Anterior cingulate cortex (tissue), 58 donors: ENCODE results near the gene MPV17L.
"Not testable (repeated sequence)": the region's sequence is repeated elsewhere in the genome, so short reads cannot be mapped to it uniquely, and the experiment has no call there.

Source experiments
- DNase-seq, 58 donors: peaks; one replicate each; lab custom pipeline; 2025; lab: John Stamatoyannopoulos, UW

Gene MPV17L

DNA sequence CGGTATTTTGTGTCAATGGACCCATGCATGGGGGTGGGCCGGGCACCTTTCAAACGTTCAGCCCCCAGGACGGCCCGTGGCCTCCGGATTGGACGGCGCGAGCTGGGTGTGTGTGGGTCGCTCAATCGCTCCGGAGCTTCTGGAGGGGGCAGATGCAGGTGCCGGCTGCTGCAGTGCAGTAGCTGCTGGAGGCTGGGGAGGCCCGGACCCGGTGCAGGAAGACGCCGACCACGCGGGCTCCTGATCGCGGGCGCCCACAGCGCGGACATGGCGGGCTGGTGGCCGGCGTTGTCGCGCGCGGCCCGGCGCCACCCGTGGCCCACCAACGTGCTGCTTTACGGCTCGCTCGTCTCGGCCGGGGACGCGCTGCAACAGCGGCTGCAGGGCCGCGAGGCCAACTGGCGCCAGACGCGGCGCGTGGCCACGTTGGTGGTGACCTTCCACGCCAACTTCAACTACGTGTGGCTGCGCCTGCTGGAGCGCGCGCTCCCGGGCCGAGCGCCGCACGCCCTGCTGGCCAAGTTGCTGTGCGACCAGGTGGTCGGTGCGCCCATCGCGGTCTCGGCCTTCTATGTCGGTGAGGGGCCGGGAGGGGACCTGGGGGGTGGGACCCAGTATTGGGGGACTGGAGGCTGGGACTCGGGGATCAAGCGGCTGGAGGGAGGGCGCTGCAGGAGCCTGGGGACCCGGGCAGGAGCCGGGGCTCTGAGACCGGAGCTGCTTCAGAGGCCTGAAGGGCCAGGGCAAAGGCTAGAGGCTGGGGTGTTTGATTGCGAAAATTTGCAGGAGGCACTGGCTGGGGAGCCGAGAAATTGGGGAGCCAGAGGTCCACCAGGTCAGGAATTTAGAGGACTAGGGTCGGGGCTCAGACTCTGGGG is at the start of gene MPV17L:
Gene MPV17L (plus strand): TSS at position 124 of the 878 bp plus-strand sequence. CDS start 144 bp downstream, at position 268.
- peak in 54 of 58 donors; percentile 6 to 74 (median 41) for DNase-seq

- DNase-seq, result not testable (repeated sequence)
Measured at GRCh38 chr16:15348721-15349120, 46.8 kb upstream of the MPV17L start.

GRCh38 chr16:15351251-15351650 is 44.3 kb upstream of the MPV17L start:
- DNase-seq, result not testable (repeated sequence)

GRCh38 chr16:15351745-15352144 is 43.8 kb upstream of the MPV17L start:
- not testable (repeated sequence) for DNase-seq

DNA sequence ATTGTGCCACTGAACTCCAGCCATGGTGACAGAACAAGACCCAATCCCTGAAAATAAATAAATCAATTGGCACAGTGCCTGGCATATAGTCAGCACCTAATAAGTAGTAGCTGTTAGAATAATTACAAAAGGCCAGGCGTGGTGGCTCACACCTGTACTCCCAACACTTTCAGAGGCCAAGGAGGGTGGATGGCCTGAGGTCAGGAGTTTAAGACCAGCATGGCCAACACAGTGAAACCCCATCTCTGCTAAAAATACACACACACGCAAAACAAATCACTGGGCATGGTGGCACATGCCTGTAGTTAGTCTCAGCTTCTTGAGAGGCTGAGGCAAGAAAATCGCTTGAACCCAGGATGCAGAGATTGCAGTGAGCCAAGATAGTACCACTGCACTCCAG is 42.7 kb upstream of the MPV17L start:
- not testable (repeated sequence) for DNase-seq

DNA sequence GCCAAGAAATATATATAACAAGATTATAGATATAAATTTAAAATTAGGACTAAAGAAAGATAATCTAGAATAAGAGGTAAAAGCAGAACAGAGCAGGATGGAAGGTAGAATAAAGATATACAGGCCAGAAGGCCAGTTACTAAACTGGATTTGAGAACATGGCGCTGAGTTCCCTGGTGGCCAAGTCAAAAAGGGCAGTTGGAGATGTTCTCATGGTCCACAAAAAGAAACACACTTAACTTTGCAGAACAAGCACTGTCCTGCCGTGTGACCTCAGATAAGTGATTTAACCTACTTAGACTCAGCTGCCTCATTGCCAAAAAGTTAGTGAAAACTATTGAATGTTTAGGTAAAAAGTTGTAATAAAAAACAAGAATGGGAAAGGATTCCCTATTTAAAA is 40.7 kb upstream of the MPV17L start:
- DNase-seq, result not testable (repeated sequence)

DNA sequence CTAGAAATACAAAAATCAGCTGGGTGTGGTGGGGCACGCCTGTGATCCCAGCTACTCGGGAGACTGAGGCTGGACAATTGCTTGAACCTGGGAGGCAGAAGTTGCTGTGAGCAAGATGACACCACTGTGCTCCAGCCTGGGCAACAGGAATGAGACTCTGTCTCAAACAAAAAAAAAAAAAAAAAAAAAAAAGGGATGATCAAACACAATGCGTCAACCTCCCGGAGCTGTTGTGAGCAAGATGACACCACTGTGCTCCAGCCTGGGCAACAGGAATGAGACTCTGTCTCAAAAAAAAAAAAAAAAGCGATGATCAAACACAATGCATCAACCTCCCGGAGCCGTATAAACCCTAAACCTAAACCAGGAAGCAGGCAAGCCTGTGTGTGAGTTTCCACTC is 38.1 kb upstream of the MPV17L start:
- not testable (repeated sequence) for DNase-seq

- not testable (repeated sequence) for DNase-seq
Measured at GRCh38 chr16:15378194-15378593, 17.4 kb upstream of the MPV17L start, which contains the start of gene NPIPA5. NPIPA5 (minus strand) TSS chr16:15378294; CDS start chr16:15378294, 0 bp downstream.

DNA sequence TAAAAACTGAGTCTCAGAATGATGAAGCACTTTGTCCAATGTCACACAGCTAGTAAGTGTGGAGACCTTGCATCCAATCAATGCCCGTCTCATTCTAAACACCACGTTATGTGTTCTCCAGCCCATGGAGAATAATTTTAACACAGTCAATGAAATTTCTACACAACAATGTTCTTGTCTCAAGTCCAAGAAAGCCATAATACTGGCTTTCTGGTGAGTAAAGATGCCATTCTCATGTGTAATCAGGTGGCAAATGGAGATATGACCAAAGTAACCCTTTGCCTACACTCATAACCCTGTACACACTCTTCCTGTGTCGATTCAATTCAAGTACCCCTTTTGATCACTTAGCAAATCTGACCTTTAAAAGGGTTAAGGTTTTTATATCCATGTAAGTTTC is 12.7 kb upstream of the MPV17L start:
- not testable (repeated sequence) for DNase-seq

DNA sequence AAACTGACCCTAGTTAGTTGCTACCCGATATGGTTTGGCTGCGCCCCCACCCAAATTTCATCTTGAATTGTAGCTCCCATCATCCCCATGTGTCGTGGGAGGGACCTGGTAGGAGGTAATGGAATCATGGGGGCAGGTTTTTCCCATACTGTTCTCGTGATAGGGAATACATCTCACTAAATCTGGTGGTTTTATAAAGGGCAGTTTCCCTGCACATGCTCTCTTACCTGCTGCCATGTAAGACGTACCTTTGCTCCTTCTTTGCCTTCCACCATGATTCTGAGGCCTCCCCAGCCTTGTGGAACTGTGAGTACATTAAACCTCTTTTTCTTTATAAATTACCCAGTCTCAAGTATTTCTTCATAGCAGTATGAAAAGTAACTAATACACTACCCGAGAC is 7.5 kb upstream of the MPV17L start:
- not testable (repeated sequence) for DNase-seq

DNA sequence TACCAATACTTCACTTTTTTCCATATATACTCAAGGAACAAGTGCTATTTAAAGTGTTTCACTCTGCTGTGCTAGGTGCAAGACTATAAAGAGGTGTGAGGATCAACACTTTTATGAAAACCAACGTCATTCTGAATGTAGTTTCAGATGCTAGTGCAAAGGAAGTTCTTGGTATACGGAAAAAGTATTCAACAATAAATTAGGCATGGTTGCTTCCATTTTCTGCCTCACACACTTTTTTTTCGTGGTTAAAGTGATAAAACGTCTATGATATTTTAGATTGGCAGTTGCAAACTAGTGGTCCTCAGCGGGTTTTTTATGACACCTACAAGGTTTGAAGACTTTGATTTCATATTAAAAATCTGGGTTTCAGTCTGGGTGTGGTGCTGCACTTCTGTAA is 5.6 kb upstream of the MPV17L start:
- not testable (repeated sequence) for DNase-seq

- not testable (repeated sequence) for DNase-seq
Measured at GRCh38 chr16:15393025-15393424, 2.5 kb upstream of the MPV17L start.

DNA sequence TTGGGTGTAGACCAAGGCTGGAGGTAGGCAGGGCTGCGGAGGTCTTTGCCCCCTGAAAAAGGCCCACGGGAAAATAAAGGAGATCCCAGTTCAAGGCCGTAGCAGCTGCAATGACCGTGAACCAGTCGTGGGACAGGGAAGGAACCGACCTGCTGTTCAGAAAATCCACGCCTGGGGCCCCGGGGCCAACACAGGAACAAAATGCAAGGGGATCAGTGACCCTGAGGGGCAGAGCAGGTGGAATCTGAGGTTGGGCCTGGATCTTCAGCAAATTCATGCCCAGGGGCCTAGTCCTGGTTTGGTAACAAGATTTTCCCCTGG is 915 bp downstream of the MPV17L start:
- DNase-seq, result not testable (repeated sequence)

DNA sequence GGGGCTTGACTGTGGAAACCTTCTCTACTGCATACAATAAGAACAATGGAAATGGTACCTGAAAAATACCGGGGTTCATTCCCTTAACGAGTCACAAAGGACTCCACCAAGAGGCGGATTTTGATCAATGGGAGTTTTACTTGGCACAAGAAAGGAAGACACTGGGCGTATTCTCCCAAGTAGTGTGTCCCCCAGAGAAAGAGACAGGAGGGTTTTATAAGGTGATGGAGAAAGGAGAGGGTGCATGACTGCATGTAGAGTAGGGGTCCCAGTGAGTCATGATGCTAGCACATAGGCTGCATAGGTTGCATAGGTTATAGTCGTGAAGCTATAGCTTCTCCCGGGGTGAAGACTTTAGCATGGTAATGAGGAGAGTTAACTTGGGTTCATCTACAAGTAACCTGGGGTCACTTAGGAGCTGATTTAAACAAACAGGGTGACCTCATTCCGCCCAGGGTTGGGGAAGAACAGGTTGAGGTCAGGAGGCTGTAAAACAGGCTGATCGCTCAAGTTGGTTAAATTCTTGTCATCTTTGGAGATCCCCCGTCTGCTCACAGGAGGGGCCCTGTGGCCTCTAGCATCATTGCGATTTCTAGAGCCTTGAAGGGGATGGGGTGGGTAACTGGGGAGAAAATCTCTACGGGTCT is 1.5 kb downstream of the MPV17L start:
- no peak for DNase-seq

GRCh38 chr16:15398618-15399316 is 3.2 kb downstream of the MPV17L start:
- no peak for DNase-seq

DNA sequence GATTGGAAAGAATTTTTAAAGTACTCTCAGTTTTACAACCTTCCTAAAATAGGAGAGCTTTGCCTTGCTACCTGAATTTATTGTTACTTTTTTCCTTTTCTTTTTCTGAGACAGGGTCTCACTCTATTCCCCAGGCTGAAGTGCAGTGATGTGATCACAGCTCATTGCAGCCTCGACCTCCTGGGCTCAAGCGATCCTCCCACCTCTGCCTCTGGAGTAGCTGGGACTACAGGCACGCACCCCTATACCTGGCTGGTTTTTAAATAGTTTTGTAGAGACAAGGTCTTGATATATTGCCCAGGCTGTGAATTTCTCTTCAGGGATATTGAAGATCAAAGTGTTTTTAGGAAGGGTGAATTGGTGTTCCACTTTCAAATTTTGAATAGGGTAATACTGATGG is 3.8 kb downstream of the MPV17L start:
- no peak for DNase-seq

DNA sequence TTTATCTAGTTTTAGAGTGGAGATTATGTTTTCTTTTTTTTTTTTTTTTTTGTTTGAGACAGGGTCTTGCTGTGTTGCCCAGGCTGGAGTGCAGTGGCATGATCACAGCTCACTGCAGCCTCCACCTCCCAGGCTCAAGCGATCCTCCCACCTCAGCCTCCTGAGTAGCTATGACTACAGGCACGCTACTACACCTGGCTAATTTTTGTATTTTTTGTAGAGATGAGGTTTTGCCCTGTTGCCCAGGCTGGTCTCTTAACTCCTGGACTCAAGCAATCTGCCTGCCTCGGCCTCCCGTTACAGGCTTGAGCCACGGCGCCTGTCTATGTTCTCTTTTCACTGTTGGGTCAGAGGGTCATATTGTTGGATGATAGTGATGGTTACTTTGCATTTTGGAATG is 4.8 kb downstream of the MPV17L start:
- DNase-seq, result not testable (repeated sequence)

DNA sequence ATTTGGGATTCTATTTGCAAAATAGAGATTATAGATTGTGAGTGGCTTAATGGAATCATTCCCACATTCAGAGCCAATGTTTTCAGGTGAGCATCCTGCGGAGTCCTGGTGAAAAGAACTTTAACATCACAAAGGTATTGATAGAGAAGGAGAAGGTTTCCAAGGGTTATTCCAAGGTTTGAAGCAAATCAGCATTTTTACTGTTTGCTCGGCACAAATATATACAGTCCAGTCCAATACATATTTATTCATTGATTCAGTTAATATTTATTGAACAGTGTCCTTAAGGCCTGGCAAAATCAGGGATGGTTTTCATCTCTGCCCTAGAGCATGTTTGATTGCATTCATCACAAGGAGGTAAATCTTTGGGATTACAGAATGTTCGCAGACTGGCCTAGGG is 6.4 kb downstream of the MPV17L start:
- no peak for DNase-seq

- no peak for DNase-seq
Measured at GRCh38 chr16:15403392-15403995, 7.9 kb downstream of the MPV17L start.

DNA sequence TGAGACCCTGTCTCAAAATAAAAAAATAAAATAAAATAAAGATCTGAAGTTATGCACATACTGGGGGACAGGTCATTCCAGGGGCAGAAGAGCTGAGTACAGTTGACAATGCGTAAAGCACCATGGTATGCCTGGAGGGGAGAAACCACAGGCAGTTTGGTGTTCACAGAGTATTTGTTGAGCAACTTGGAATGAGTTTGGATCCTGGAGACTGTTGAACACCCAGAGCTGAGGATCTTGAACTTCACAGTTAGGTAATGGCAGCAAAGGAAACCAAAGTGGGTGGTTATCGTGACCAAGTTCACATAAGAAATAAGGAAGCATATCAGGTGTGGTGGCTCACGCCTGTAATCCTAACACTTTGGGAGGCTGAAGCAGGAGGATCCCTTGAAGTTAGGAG is 8.5 kb downstream of the MPV17L start:
- DNase-seq, result not testable (repeated sequence)

GRCh38 chr16:15404792-15405191 is 9.2 kb downstream of the MPV17L start:
- peak in 1 of 58 donors; percentile 21 for DNase-seq
